ENCODE measurements around the gene DUSP11. TPM values are rescaled to one million over a fixed set of nuclear protein-coding genes. Genes with fewer than 3 reads are reported as not detected.

DUSP11 gene
- total and polyA plus RNA-seq, 2 of the 13 experiments (the other 11 are each of a cell fraction or from before 2014, with no cell fraction given): 30.5 to 36.2 TPM

DNA sequence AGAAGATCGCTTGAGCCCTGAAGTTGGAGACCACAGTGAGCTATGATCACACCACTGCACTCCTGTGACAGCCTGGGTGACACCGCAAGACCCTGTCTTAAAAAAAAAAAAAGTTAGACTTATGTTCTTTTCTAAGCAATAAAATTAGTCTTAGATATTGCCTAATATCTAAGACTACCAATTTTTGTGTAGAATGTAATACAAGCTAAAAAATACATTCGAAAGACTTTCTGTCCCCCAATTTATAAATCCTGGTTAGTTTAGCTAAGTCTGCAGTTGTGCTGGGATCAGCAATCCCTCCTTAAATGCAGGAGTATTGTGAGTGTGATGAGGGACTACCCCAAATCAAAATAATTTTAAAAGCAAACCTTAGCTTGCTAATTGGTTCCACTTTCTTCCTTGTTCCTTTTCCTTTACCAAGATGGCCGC is 48.5 kb upstream of the DUSP11 start (continued):
- no peak for TF ChIP-seq SIN3B (IDR thresholded peaks at IDR 0.05; ENCODE audit: low read length)
- no peak for TF ChIP-seq SOX6 (IDR thresholded peaks at IDR 0.05)
- TF ChIP-seq SOX6 (CRISPR knock-in tag; IDR thresholded peaks at IDR 0.05): 0 out of 2 replicates have a peak, but pooled peaks have one; percentile 4
- TF ChIP-seq YY1 (IDR thresholded peaks at IDR 0.05; ENCODE audit: insufficient read depth, insufficient replicate concordance, low read depth, low read length): no peak
- TF ChIP-seq, protein P1, sequence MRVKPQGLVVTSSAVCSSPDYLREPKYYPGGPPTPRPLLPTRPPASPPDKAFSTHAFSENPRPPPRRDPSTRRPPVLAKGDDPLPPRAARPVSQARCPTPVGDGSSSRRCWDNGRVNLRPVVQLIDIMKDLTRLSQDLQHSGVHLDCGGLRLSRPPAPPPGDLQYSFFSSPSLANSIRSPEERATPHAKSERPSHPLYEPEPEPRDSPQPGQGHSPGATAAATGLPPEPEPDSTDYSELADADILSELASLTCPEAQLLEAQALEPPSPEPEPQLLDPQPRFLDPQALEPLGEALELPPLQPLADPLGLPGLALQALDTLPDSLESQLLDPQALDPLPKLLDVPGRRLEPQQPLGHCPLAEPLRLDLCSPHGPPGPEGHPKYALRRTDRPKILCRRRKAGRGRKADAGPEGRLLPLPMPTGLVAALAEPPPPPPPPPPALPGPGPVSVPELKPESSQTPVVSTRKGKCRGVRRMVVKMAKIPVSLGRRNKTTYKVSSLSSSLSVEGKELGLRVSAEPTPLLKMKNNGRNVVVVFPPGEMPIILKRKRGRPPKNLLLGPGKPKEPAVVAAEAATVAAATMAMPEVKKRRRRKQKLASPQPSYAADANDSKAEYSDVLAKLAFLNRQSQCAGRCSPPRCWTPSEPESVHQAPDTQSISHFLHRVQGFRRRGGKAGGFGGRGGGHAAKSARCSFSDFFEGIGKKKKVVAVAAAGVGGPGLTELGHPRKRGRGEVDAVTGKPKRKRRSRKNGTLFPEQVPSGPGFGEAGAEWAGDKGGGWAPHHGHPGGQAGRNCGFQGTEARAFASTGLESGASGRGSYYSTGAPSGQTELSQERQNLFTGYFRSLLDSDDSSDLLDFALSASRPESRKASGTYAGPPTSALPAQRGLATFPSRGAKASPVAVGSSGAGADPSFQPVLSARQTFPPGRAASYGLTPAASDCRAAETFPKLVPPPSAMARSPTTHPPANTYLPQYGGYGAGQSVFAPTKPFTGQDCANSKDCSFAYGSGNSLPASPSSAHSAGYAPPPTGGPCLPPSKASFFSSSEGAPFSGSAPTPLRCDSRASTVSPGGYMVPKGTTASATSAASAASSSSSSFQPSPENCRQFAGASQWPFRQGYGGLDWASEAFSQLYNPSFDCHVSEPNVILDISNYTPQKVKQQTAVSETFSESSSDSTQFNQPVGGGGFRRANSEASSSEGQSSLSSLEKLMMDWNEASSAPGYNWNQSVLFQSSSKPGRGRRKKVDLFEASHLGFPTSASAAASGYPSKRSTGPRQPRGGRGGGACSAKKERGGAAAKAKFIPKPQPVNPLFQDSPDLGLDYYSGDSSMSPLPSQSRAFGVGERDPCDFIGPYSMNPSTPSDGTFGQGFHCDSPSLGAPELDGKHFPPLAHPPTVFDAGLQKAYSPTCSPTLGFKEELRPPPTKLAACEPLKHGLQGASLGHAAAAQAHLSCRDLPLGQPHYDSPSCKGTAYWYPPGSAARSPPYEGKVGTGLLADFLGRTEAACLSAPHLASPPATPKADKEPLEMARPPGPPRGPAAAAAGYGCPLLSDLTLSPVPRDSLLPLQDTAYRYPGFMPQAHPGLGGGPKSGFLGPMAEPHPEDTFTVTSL (CRISPR knock-in tag; IDR thresholded peaks at IDR 0.05; ENCODE audit: borderline replicate concordance): 0 out of 2 replicates have a peak, but pooled peaks have one; percentile 13
- TF ChIP-seq, protein P2, sequence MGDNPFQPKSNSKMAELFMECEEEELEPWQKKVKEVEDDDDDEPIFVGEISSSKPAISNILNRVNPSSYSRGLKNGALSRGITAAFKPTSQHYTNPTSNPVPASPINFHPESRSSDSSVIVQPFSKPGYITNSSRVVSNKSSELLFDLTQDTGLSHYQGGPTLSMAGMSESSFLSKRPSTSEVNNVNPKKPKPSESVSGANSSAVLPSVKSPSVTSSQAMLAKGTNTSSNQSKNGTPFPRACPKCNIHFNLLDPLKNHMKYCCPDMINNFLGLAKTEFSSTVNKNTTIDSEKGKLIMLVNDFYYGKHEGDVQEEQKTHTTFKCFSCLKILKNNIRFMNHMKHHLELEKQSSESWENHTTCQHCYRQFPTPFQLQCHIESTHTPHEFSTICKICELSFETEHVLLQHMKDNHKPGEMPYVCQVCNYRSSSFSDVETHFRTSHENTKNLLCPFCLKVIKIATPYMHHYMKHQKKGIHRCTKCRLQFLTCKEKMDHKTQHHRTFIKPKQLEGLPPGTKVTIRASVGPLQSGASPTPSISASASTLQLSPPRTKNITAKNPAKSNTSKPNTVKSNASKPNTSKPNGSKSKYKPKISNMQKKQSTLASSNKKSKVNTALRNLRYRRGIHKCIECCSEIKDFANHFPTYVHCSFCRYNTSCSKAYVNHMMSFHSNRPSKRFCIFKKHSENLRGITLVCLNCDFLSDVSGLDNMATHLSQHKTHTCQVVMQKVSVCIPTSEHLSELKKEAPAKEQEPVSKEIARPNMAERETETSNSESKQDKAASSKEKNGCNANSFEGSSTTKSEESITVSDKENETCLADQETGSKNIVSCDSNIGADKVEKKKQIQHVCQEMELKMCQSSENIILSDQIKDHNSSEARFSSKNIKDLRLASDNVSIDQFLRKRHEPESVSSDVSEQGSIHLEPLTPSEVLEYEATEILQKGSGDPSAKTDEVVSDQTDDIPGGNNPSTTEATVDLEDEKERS (CRISPR knock-in tag; IDR thresholded peaks at IDR 0.05): peak; percentile 73; the same call in 1 of the 2 replicates
- TF ChIP-seq ZNF326 (CRISPR knock-in tag; IDR thresholded peaks at IDR 0.05; ENCODE audit: borderline replicate concordance): no peak
- TF ChIP-seq, protein P3, sequence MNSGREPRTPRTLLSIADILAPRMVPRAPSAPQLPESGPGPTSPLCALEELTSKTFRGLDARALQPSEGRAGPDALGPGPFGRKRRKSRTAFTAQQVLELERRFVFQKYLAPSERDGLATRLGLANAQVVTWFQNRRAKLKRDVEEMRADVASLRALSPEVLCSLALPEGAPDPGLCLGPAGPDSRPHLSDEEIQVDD (CRISPR knock-in tag; IDR thresholded peaks at IDR 0.05; ENCODE audit: borderline replicate concordance): no peak
- no peak for TF ChIP-seq KLF6 (CRISPR knock-in tag; IDR thresholded peaks at IDR 0.05)
- peak; percentile 40 for TF ChIP-seq CEBPG (CRISPR knock-in tag; IDR thresholded peaks at IDR 0.05)
- 0 out of 2 replicates have a peak, but pooled peaks have one; percentile 12 for TF ChIP-seq NFIC (IDR thresholded peaks at IDR 0.05; ENCODE audit: low read length)
- no peak for TF ChIP-seq ZNF446 (CRISPR knock-in tag; IDR thresholded peaks at IDR 0.05)
- TF ChIP-seq, protein P4, sequence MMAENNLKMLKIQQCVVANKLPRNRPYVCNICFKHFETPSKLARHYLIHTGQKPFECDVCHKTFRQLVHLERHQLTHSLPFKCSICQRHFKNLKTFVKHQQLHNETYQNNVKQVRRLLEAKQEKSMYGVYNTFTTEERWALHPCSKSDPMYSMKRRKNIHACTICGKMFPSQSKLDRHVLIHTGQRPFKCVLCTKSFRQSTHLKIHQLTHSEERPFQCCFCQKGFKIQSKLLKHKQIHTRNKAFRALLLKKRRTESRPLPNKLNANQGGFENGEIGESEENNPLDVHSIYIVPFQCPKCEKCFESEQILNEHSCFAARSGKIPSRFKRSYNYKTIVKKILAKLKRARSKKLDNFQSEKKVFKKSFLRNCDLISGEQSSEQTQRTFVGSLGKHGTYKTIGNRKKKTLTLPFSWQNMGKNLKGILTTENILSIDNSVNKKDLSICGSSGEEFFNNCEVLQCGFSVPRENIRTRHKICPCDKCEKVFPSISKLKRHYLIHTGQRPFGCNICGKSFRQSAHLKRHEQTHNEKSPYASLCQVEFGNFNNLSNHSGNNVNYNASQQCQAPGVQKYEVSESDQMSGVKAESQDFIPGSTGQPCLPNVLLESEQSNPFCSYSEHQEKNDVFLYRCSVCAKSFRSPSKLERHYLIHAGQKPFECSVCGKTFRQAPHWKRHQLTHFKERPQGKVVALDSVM (CRISPR knock-in tag; IDR thresholded peaks at IDR 0.05): 0 out of 2 replicates have a peak, but pooled peaks have one; percentile 36
- no peak for TF ChIP-seq ZNF570 (CRISPR knock-in tag; IDR thresholded peaks at IDR 0.05; ENCODE audit: borderline replicate concordance)
- no peak for TF ChIP-seq ZNF432 (CRISPR knock-in tag; IDR thresholded peaks at IDR 0.05; ENCODE audit: borderline replicate concordance)
- no peak for TF ChIP-seq ZNF256 (CRISPR knock-in tag; conservative IDR thresholded peaks at IDR 0.05)
- TF ChIP-seq, protein P5, sequence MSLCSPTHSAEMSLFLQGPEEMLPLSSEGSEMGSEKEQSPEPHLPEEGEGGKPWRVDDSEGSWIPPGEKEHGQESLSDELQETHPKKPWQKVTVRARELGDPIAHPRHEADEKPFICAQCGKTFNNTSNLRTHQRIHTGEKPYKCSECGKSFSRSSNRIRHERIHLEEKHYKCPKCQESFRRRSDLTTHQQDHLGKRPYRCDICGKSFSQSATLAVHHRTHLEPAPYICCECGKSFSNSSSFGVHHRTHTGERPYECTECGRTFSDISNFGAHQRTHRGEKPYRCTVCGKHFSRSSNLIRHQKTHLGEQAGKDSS (CRISPR knock-in tag; IDR thresholded peaks at IDR 0.05; ENCODE audit: borderline replicate concordance, low read depth): no peak
- TF ChIP-seq PPARG (CRISPR knock-in tag; conservative IDR thresholded peaks at IDR 0.05): 0 out of 2 replicates have a peak, but pooled peaks have one; percentile 11
